ENCODE data around the gene TCF19. TPM values are rescaled to one million over a fixed set of nuclear protein-coding genes. Genes with fewer than 3 reads are reported as not detected.

The TCF19 gene
- total and polyA plus RNA-seq, 2 experiments from 2014 or later, result 18.3 to 28.4 TPM

DNA sequence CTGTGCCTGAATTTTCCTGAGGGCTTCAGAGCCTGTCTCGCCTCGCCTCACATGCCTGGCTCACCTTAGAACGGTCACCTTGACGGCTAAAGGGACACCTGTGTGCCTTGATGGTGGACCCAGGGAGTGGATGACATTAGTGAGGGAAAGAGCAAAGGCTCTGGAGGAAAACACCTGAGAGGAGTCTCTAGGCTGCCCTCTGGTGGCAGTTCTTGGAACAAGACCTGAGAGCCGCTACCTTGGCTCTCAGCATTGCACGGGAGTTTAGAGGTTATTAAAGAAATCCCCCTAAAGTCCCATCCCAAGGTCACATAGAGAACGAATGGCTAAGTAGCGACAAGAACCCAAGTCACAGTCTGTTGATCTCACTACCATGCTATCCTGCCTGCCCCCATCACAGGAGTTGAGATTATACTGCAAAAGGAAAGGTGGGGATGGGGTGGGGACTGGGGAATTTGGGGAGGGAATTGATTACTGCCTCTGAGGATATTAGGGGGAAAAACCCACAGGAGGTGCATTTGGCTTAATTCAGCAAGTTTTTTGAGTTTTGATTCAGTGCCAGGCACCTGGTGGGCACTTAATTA lies 30.2 kb upstream of the TCF19 start:
- H3K9me2 ChIP-seq (ENCODE audit: insufficient read depth), result no peaks in the 10 kb centered on the region
- peak; percentile 57 for DNase-seq

DNA sequence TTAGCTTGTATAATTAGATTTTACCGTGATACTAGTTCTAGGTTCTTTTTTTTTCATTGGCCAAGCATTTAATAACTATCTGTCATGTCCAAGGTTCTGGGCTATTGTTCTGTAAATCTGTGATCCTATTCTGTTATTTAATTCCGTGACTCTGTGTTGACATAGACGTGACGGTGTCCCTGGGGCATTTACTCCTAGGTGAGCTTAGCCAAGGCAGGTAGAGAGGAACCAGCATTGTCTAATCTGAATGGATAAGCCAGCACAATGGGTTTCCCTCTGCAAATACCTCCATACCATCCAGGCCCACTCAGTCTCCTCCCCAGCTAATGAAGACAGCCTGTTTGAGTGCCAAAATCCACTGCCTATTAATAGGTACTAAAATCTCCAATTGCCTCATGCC lies 29.3 kb upstream of the TCF19 start:
- no peaks in the 10 kb centered on the region for H3K9me2 ChIP-seq (ENCODE audit: insufficient read depth)
- TF ChIP-seq EZH2 (IDR thresholded peaks at IDR 0.05; ENCODE audit: insufficient read depth, poor library complexity, severe bottlenecking) (no peak), EZH2phosphoT487 (IDR thresholded peaks at IDR 0.05; ENCODE audit: insufficient read depth, low read depth) (no peak)
- H3K79me2 ChIP-seq (ENCODE audit: insufficient read depth), result no peaks in the 10 kb centered on the region
- no peaks in the 10 kb centered on the region for H3K36me3 ChIP-seq (ENCODE audit: low read depth)
- peaks cover 16% of the 10 kb centered on the region for H3F3A ChIP-seq (ENCODE audit: insufficient read depth)
- H2AFZ ChIP-seq, result no peak overlapping the region
- no peaks in the 10 kb centered on the region for H3K9me3 ChIP-seq (ENCODE audit: low read depth)
- 80 to 81% methylated on average over 4 of the region's 4 CpGs for WGBS, 2 experiments (ENCODE audit: low coverage in 1 of 2, low lambda C conversion rate in 2 of 2, missing lambda C conversion rate in 2 of 2)
- no peak overlapping the region for H3K27ac ChIP-seq
- H3K4me2 ChIP-seq (ENCODE audit: unreplicated experiment), result no peak overlapping the region
- no peaks in the 10 kb centered on the region for H4K20me1 ChIP-seq (ENCODE audit: insufficient read depth)
- no peak overlapping the region for H3K9ac ChIP-seq
- in situ Hi-C loops (cut with MboI), result no loop called here
- H3K4me3 ChIP-seq, result no peak overlapping the region
- H3K27me3 ChIP-seq (replicated peaks; ENCODE audit: insufficient read depth), result no peaks in the 10 kb centered on the region
- peaks cover 28% of the 10 kb centered on the region for H3K4me1 ChIP-seq (ENCODE audit: insufficient read depth)
- DNase-seq, result no peak

More for the DNA sequence above, 30.2 kb upstream of the TCF19 start:
- Histone ChIP-seq H3K4me3 (no peak overlapping the region), H3K4me1 (ENCODE audit: insufficient read depth) (peaks cover 30% of the 10 kb centered on the region), H3F3A (ENCODE audit: insufficient read depth) (peaks cover 16% of the 10 kb centered on the region), H4K20me1 (ENCODE audit: insufficient read depth) (no peaks in the 10 kb centered on the region), H3K36me3 (ENCODE audit: low read depth) (no peaks in the 10 kb centered on the region), H2AFZ (no peak overlapping the region), H3K27ac (no peak overlapping the region), H3K4me2 (ENCODE audit: unreplicated experiment) (no peak overlapping the region), H3K27me3 (replicated peaks; ENCODE audit: insufficient read depth) (no peaks in the 10 kb centered on the region), H3K79me2 (ENCODE audit: insufficient read depth) (no peaks in the 10 kb centered on the region), H3K9me3 (ENCODE audit: low read depth) (no peaks in the 10 kb centered on the region), H3K9ac (no peak overlapping the region)
- TF ChIP-seq EZH2phosphoT487 (IDR thresholded peaks at IDR 0.05; ENCODE audit: insufficient read depth, low read depth) (no peak), EZH2 (IDR thresholded peaks at IDR 0.05; ENCODE audit: insufficient read depth, poor library complexity, severe bottlenecking) (no peak)
- in situ Hi-C loops (cut with MboI), result no loop called here
- 12 to 18% methylated on average over 8 of the region's 8 CpGs for WGBS, 2 experiments (ENCODE audit: low coverage in 1 of 2, low lambda C conversion rate in 2 of 2, missing lambda C conversion rate in 2 of 2)

DNA sequence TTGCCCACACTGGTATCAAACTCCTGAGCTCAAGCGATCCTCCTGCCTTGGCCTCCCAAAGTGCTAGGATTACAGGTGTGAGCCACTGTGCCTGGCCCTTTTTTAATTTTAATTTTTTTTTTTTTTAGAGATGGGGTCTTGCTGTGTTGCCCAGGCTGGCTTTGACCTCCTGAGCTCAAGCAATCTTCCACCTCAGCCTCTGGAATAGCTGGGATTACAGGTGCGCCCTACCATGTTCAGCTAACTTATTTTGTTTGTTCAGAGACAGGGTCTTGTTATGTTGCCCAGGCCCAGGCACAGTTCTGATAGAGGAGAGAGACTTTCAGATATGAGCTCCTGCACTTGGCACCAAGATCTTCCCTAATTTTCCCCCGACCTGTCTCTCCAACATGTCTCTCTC lies 27.6 kb upstream of the TCF19 start:
- Histone ChIP-seq H3K27me3 (replicated peaks; ENCODE audit: insufficient read depth) (no peaks in the 10 kb centered on the region), H3K79me2 (ENCODE audit: insufficient read depth) (no peaks in the 10 kb centered on the region), H3K4me1 (ENCODE audit: insufficient read depth) (peaks cover 11% of the 10 kb centered on the region), H3F3A (ENCODE audit: insufficient read depth) (peaks cover 8% of the 10 kb centered on the region), H4K20me1 (ENCODE audit: insufficient read depth) (no peaks in the 10 kb centered on the region), H3K4me2 (ENCODE audit: unreplicated experiment) (no peak overlapping the region), H3K4me3 (no peak overlapping the region), H3K36me3 (ENCODE audit: low read depth) (no peaks in the 10 kb centered on the region), H2AFZ (no peak overlapping the region), H3K9ac (no peak overlapping the region), H3K9me2 (ENCODE audit: insufficient read depth) (no peaks in the 10 kb centered on the region), H3K9me3 (ENCODE audit: low read depth) (no peaks in the 10 kb centered on the region), H3K27ac (no peak overlapping the region)
- no peak for DNase-seq
- in situ Hi-C loops (cut with MboI), result no loop called here
- 91 to 94% methylated on average over 3 of the region's 3 CpGs for WGBS, 2 experiments (ENCODE audit: low coverage in 1 of 2, low lambda C conversion rate in 2 of 2, missing lambda C conversion rate in 2 of 2)
- TF ChIP-seq EZH2phosphoT487 (IDR thresholded peaks at IDR 0.05; ENCODE audit: insufficient read depth, low read depth), result no peak
- no peak for TF ChIP-seq EZH2 (IDR thresholded peaks at IDR 0.05; ENCODE audit: insufficient read depth, poor library complexity, severe bottlenecking)

DNA sequence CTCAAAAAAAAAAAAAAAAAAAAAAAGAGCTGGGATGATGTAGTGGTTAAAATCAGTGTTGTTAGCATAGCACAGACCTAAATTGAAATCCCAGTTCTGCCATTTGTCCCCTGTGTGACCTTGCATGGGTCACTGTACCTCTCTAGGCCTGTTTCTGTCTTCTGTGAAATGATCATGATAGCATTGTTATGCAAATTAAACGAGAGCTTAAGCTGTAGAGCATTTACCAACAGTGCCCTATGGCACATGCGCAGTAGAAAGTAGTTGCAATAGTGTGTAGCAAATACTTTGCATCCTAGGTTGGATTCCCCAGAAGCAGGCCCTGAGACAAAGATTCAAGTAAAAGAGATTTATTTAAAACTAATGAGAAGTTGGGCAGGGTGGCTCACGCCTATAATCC lies 26.8 kb upstream of the TCF19 start:
- Histone ChIP-seq H3K9me2 (ENCODE audit: insufficient read depth) (no peaks in the 10 kb centered on the region), H2AFZ (no peak overlapping the region), H3K4me1 (ENCODE audit: insufficient read depth) (peaks cover 5% of the 10 kb centered on the region), H3K4me3 (no peak overlapping the region), H3K27me3 (replicated peaks; ENCODE audit: insufficient read depth) (no peaks in the 10 kb centered on the region), H3K9me3 (ENCODE audit: low read depth) (no peaks in the 10 kb centered on the region), H3K36me3 (ENCODE audit: low read depth) (no peaks in the 10 kb centered on the region), H4K20me1 (ENCODE audit: insufficient read depth) (no peaks in the 10 kb centered on the region), H3K27ac (no peak overlapping the region), H3F3A (ENCODE audit: insufficient read depth) (peaks cover 2% of the 10 kb centered on the region; the same call in 1 of the 2 replicates), H3K9ac (no peak overlapping the region), H3K4me2 (ENCODE audit: unreplicated experiment) (no peak overlapping the region), H3K79me2 (ENCODE audit: insufficient read depth) (no peaks in the 10 kb centered on the region)
- TF ChIP-seq EZH2phosphoT487 (IDR thresholded peaks at IDR 0.05; ENCODE audit: insufficient read depth, low read depth), result no peak
- no peak for TF ChIP-seq EZH2 (IDR thresholded peaks at IDR 0.05; ENCODE audit: insufficient read depth, poor library complexity, severe bottlenecking)
- in situ Hi-C loops (cut with MboI), result no loop called here
- DNase-seq, result no peak
- WGBS, 2 experiments (ENCODE audit: low coverage in 1 of 2, low lambda C conversion rate in 2 of 2, missing lambda C conversion rate in 2 of 2), result 65 to 76% methylated on average over 3 of the region's 3 CpGs
